Measurements from ENCODE around the gene POU3F3.

The POU3F3 gene

GRCh38 chr2:104825124-104825865 lies 28.6 kb upstream of the POU3F3 start:
- no peak for TF ChIP-seq CTCF (IDR thresholded peaks at IDR 0.05; ENCODE audit: low read depth, low read length)
- H3K4me3 ChIP-seq (ENCODE audit: low read depth, low read length) = no peak overlapping the region

DNA sequence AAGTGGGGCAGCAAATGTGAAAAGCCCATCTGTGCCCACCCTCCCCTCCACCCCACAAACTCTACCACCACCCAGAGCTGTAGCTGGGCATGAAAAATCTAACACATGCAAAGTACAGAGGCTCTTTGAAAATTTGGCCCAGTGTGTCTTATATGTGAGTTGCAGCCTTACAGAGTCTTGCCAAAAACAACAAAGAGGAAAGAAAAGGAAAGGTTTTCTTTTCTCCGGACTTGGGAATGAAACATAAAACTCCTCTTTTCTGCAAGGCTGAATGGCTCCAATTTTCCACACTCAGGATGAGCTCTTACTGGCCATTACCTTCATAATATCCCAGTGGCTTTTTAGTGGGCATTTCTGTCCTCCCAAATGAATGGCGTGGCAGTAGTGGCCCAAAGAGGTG lies 27.9 kb upstream of the POU3F3 start:
- no peak for TF ChIP-seq CTCF (IDR thresholded peaks at IDR 0.05; ENCODE audit: low read depth, low read length)
- H3K4me3 ChIP-seq (ENCODE audit: low read depth, low read length) = no peak overlapping the region

GRCh38 chr2:104831742-104832141 lies 22.2 kb upstream of the POU3F3 start:
- no peak overlapping the region for H3K4me3 ChIP-seq (ENCODE audit: low read depth, low read length)
- no peak for TF ChIP-seq CTCF (IDR thresholded peaks at IDR 0.05; ENCODE audit: low read depth, low read length)

DNA sequence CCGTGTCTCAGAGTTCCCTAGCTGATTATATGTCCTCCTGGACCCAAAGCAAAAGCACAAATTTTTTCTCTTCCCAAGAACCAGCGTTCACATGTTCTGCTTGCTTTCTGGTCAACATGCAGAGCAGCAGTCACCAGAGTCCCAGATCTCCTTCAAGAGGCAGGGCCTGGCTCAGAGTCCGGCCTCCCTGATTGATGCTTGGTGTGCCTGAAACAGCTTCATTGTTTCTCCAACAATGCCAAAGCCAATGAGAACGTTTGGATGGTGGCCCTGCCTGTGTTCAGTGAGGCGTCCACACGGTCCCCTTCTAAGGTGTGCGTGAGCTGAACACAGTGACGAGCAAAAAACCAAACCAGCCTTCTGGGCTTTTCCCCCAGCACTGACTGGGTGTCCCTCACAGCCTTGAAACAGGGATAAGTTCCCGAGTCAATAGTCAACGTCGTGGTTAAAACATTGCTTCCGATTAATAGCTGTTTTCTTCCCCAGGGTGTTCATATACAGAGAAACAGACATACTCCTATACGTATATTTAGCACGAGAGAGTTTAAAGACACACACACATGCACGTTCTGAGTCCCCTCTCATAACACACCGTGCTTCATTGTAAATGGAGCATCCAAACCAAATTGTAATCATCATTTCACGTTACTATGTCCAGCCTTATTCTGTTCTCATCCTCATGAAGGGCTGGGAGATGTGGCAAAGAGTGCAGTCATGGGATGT lies 19.3 kb upstream of the POU3F3 start:
- no peak for TF ChIP-seq CTCF (IDR thresholded peaks at IDR 0.05; ENCODE audit: low read depth, low read length)

GRCh38 chr2:104836265-104836664 lies 17.6 kb upstream of the POU3F3 start:
- TF ChIP-seq CTCF (IDR thresholded peaks at IDR 0.05; ENCODE audit: low read depth, low read length) = no peak

More for the DNA sequence above, 19.3 kb upstream of the POU3F3 start:
- H3K4me3 ChIP-seq (ENCODE audit: low read depth, low read length) = no peak overlapping the region

GRCh38 chr2:104836841-104837240 lies 17.1 kb upstream of the POU3F3 start:
- no peak overlapping the region for H3K4me3 ChIP-seq (ENCODE audit: low read depth, low read length)
- TF ChIP-seq CTCF (IDR thresholded peaks at IDR 0.05; ENCODE audit: low read depth, low read length) = no peak

More at GRCh38 chr2:104836265-104836664, 17.6 kb upstream of the POU3F3 start:
- no peak overlapping the region for H3K4me3 ChIP-seq (ENCODE audit: low read depth, low read length)

DNA sequence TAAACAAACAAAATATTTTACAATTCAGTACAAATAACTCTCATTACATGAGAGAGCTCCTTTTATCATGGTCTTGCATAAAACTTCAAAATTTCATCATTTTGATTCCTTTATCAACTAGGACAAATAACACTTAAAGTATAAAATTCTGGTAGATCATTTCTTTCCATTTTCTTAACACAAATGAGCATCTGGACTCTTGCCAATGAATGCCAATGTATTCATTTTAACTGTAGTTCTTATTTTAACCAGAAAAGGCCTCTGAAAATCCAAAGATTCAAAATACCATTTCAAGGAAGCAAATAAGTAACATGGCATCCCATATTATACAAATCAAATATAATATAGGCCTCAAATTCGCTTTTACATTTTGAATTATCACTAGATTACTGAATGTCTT lies 13.8 kb upstream of the POU3F3 start:
- no peak overlapping the region for H3K4me3 ChIP-seq (ENCODE audit: low read depth, low read length)
- no peak for TF ChIP-seq CTCF (IDR thresholded peaks at IDR 0.05; ENCODE audit: low read depth, low read length)

Data from WI38 (cell line).